Peyer's patch (tissue), 4 donors: ENCODE results near the gene SGSH.

Source experiments
- CTCF ChIP-seq, 6 experiments: fragments of 450-650 bp in 4 of 6; fragments of 200-600 bp in 2 of 6; sonication (generic) in 1 of 6; IDR thresholded peaks; one replicate each; pipeline ENCODE4 v1.5.1; 2017 to 2019; ENCODE audit warnings: antibody characterized with exemption in 6 of 6, mild to moderate bottlenecking in 3 of 6, moderate library complexity in 1 of 6
- POLR2A ChIP-seq, 2 donors: fragments of 450-650 bp; IDR thresholded peaks; one replicate each; pipeline ENCODE4 v1.5.1; 2017; ENCODE audit warnings: antibody characterized with exemption in 2 of 2, mild to moderate bottlenecking in 2 of 2, moderate library complexity in 2 of 2

- TF ChIP-seq CTCF (IDR thresholded peaks at IDR 0.05) (no peak), POLR2A (IDR thresholded peaks at IDR 0.05) (no peak)
Observed at GRCh38 chr17:80181431-80181830, 38.7 kb downstream of the SGSH start.
